H9 (cell line): ENCODE measurements around the gene ARID3A. TPM values are rescaled to one million over a fixed set of nuclear protein-coding genes. Genes with fewer than 3 reads are reported as not detected.
A peak's percentile ranks its signal among the peaks of the same experiment; 100 is the strongest.

Source experiments
- DNase-seq: peaks from one replicate; pipeline ENCODE4 v3.0.0-alpha.2; 2017
- H2AFZ ChIP-seq: one replicate; pipeline ENCODE4 v1.6.1; 2013; ENCODE audit warnings: mild to moderate bottlenecking, low read length, control low read depth, moderate library complexity
- H2AK5ac ChIP-seq: 2 replicates; pipeline ENCODE4 v1.6.1; 2013; ENCODE audit warnings: low read length, control low read depth, mixed read lengths; ENCODE audit not compliant: insufficient read length
- H2BK120ac ChIP-seq: one replicate; pipeline ENCODE4 v1.6.1; 2013; ENCODE audit warnings: low read depth, mild to moderate bottlenecking, low read length, control low read depth, inconsistent platforms; ENCODE audit not compliant: poor library complexity, severe bottlenecking
- H2BK12ac ChIP-seq: 2 replicates; pipeline ENCODE4 v1.6.1; 2013; ENCODE audit warnings: low read length, control low read depth, mixed read lengths, low read depth; ENCODE audit not compliant: insufficient read length
- H2BK15ac ChIP-seq: 2 replicates; pipeline ENCODE4 v1.6.1; 2013; ENCODE audit warnings: low read depth, low read length, control low read depth
- H2BK20ac ChIP-seq: one replicate; pipeline ENCODE4 v1.6.1; 2013; ENCODE audit warnings: low read depth, mild to moderate bottlenecking, low read length, control low read depth, inconsistent platforms; ENCODE audit not compliant: poor library complexity, severe bottlenecking
- H2BK5ac ChIP-seq: 2 replicates; pipeline ENCODE4 v1.6.1; 2013; ENCODE audit warnings: low read length, control low read depth, mixed read lengths; ENCODE audit not compliant: insufficient read length
- H3K14ac ChIP-seq: 2 replicates; pipeline ENCODE4 v1.6.1; 2013; ENCODE audit warnings: low read length, control low read depth; ENCODE audit not compliant: insufficient read depth
- H3K18ac ChIP-seq: 2 replicates; pipeline ENCODE4 v1.6.1; 2013; ENCODE audit warnings: low read depth, mild to moderate bottlenecking, mixed read lengths, low read length, control low read depth; ENCODE audit not compliant: insufficient read length
- H3K23ac ChIP-seq: 2 replicates; pipeline ENCODE4 v1.6.1; 2013; ENCODE audit warnings: low read length, control low read depth, mixed read lengths, low read depth; ENCODE audit not compliant: insufficient read length
- H3K23me2 ChIP-seq: 2 replicates; pipeline ENCODE4 v1.6.1; 2013; ENCODE audit warnings: low read depth, mild to moderate bottlenecking, mixed read lengths, low read length, control low read depth; ENCODE audit not compliant: insufficient read length, poor library complexity, severe bottlenecking
- H3K27ac ChIP-seq: 2 replicates; pipeline ENCODE4 v1.5.1; 2013; ENCODE audit warnings: low read length, control low read depth, mixed read lengths, low read depth; ENCODE audit not compliant: insufficient read length
- H3K27me3 ChIP-seq: 2 replicates; pipeline ENCODE4 v1.6.1; 2013; ENCODE audit warnings: low read length, control low read depth, inconsistent platforms; ENCODE audit not compliant: insufficient read depth
- H3K4ac ChIP-seq: 2 replicates; pipeline ENCODE4 v1.6.1; 2013; ENCODE audit warnings: low read depth, mild to moderate bottlenecking, control low read depth, inconsistent platforms, low read length, moderate library complexity
- H3K4me1 ChIP-seq: 2 replicates; pipeline ENCODE4 v1.6.1; 2013; ENCODE audit warnings: low read length, control low read depth, inconsistent platforms; ENCODE audit not compliant: insufficient read depth
- H3K4me2 ChIP-seq: 2 replicates; pipeline ENCODE4 v1.6.1; 2013; ENCODE audit warnings: low read length, control low read depth, mixed read lengths; ENCODE audit not compliant: insufficient read length, insufficient read depth
- H3K56ac ChIP-seq: 2 replicates; pipeline ENCODE4 v1.6.1; 2013; ENCODE audit warnings: low read depth, mild to moderate bottlenecking, mixed read lengths, low read length, control low read depth; ENCODE audit not compliant: insufficient read length
- H3K79me1 ChIP-seq: 2 replicates; pipeline ENCODE4 v1.6.1; 2013; ENCODE audit warnings: low read depth, mild to moderate bottlenecking, moderate library complexity, low read length, control low read depth, inconsistent platforms; ENCODE audit not compliant: insufficient read depth, poor library complexity, severe bottlenecking
- H3K79me2 ChIP-seq: 2 replicates; pipeline ENCODE4 v1.6.1; 2013; ENCODE audit warnings: low read length, control low read depth, inconsistent platforms; ENCODE audit not compliant: insufficient read depth
- H3K9ac ChIP-seq: 2 replicates; pipeline ENCODE4 v1.6.1; 2013; ENCODE audit warnings: low read length, control low read depth, mixed read lengths; ENCODE audit not compliant: insufficient read length; ENCODE audit errors: extremely low read depth
- H3K9me3 ChIP-seq: one replicate; pipeline ENCODE4 v1.6.1; 2013; ENCODE audit warnings: low read depth, low read length, inconsistent platforms; ENCODE audit not compliant: control insufficient read depth
- H3T11ph ChIP-seq: one replicate; pipeline ENCODE4 v1.6.1; 2013; ENCODE audit warnings: mild to moderate bottlenecking, low read length, control low read depth, inconsistent platforms
- H4K20me1 ChIP-seq: one replicate; pipeline ENCODE4 v1.6.1; 2013; ENCODE audit not compliant: control insufficient read depth, insufficient read length, insufficient read depth
- H4K5ac ChIP-seq: 2 replicates; pipeline ENCODE4 v1.6.1; 2013; ENCODE audit warnings: low read depth, mild to moderate bottlenecking, mixed read lengths, low read length, control low read depth; ENCODE audit not compliant: insufficient read length
- H4K8ac ChIP-seq: replicated peaks from 2 replicates; pipeline ENCODE4 v1.6.1; 2013; ENCODE audit warnings: low read length, control low read depth, mixed read lengths, low read depth; ENCODE audit not compliant: insufficient read length
- H4K91ac ChIP-seq: 2 replicates; pipeline ENCODE4 v1.6.1; 2013; ENCODE audit warnings: low read depth, mild to moderate bottlenecking, moderate library complexity, mixed read lengths, low read length, control low read depth; ENCODE audit not compliant: insufficient read length
- H3K27ac Mint-ChIP-seq, 3 experiments: 2 replicates in 2 of 3; 3 replicates in 1 of 3; pipeline ENCODE4 v1.8.0; 2020 to 2021; ENCODE audit warnings: mixed read lengths in 3 of 3, mild to moderate bottlenecking in 1 of 3, moderate library complexity in 1 of 3
- H3K27me3 Mint-ChIP-seq: 2 replicates; pipeline ENCODE4 v1.8.0; 2021; ENCODE audit warnings: low read depth, mild to moderate bottlenecking, moderate library complexity, mixed read lengths
- H3K36me3 Mint-ChIP-seq, 3 experiments: 2 replicates in 2 of 3; 3 replicates in 1 of 3; pipeline ENCODE4 v1.8.0; 2020 to 2021; ENCODE audit warnings: low read depth in 3 of 3, mixed read lengths in 3 of 3; ENCODE audit not compliant: insufficient read depth in 1 of 3
- H3K4me1 Mint-ChIP-seq, 2 experiments: 2 replicates each; pipeline ENCODE4 v1.8.0; 2020; ENCODE audit warnings: mixed read lengths in 2 of 2
- H3K4me3 Mint-ChIP-seq, 2 experiments: 2 replicates in 1 of 2; 3 replicates in 1 of 2; pipeline ENCODE4 v1.8.0; 2020 to 2021; ENCODE audit warnings: mild to moderate bottlenecking in 2 of 2, mixed read lengths in 2 of 2, moderate library complexity in 1 of 2
- H3K9me3 Mint-ChIP-seq, 2 experiments: 2 replicates in 1 of 2; 3 replicates in 1 of 2; pipeline ENCODE4 v1.8.0; 2020; ENCODE audit warnings: mild to moderate bottlenecking in 2 of 2, mixed read lengths in 2 of 2, moderate library complexity in 1 of 2
- WGBS: extraction: QIAGEN DNeasy Blood & Tissue Kit; methylation state at CpG from one replicate; pipeline ENCODE4 v1.1.7; 2013; ENCODE audit warnings: missing lambda C conversion rate, low lambda C conversion rate, mixed read lengths; ENCODE audit not compliant: insufficient read length; ENCODE audit errors: extremely low coverage; 5-methylcytosine and 5-hydroxymethylcytosine counted together
- total RNA-seq: library from RNA; stranded (reverse); gene quantifications from 2 replicates; pipeline ENCODE4 v1.2.1, GENCODE V29; 2021
- TF ChIP-seq, protein P1 (sequence below): fragments of 200-600 bp; sonication (generic); conservative IDR thresholded peaks from 3 replicates; pipeline ENCODE4 v1.8.0; 2021; ENCODE audit warnings: antibody characterized with exemption, mild to moderate bottlenecking

Gene ARID3A
- total RNA-seq, 1 experiment from 2014 or later: 98.3 TPM

DNA sequence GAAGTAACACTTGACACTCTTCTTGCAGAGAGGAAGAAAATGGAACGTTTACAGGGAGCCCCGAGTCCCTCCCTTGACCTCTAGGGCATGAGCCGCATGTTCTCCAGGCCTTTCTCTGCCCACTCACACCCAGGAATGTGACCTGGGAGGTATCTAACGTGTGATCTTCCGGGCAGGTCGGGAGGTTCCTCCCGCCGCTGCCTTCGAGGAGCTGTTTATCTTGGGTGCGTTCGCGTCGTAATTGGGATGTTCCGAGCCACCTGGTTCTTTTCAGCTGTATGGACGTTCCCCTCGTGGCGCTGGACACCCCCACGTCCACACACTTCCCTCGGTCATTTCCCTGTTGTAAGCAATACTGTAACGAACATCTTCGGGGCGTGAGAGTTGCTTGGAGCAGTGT, 13.6 kb downstream of the ARID3A start:
- no peaks in the 10 kb centered on the region for H3K4me1 ChIP-seq
- H3K4me1 Mint-ChIP-seq: 0 out of 4 replicates have a peak, but pooled peaks cover 0 to 3% of the 10 kb centered on the region in 2 experiments
- no peaks in the 10 kb centered on the region for H3K9me3 Mint-ChIP-seq
- H3K9me3 ChIP-seq: no peaks in the 10 kb centered on the region
- H2BK120ac ChIP-seq: no peak overlapping the region
- H3K23ac ChIP-seq: no peak overlapping the region
- H3K14ac ChIP-seq: no peak overlapping the region
- no peak overlapping the region for H3K4ac ChIP-seq
- no peaks in the 10 kb centered on the region for H3K79me1 ChIP-seq
- no peak overlapping the region for H3T11ph ChIP-seq
- H4K8ac ChIP-seq: no peak overlapping the region
- H3K27ac ChIP-seq: no peak overlapping the region
- no peak overlapping the region for H2AK5ac ChIP-seq
- no peak overlapping the region for H2AFZ ChIP-seq
- no peak overlapping the region for H2BK5ac ChIP-seq
- no peak overlapping the region for H2BK12ac ChIP-seq
- DNase-seq: no peak
- H2BK20ac ChIP-seq: no peak overlapping the region
- H3K27me3 Mint-ChIP-seq: no peaks in the 10 kb centered on the region; the same call in 1 of the 2 replicates
- no peak overlapping the region for H3K4me3 Mint-ChIP-seq
- H3K27me3 ChIP-seq: no peaks in the 10 kb centered on the region
- no peaks in the 10 kb centered on the region for H3K23me2 ChIP-seq
- no peak overlapping the region for H4K5ac ChIP-seq
- no peak overlapping the region for H3K56ac ChIP-seq
- H4K91ac ChIP-seq: no peak overlapping the region
- WGBS: no CpG with 5 or more reads among the region's 22 CpGs
- TF ChIP-seq, protein P1, sequence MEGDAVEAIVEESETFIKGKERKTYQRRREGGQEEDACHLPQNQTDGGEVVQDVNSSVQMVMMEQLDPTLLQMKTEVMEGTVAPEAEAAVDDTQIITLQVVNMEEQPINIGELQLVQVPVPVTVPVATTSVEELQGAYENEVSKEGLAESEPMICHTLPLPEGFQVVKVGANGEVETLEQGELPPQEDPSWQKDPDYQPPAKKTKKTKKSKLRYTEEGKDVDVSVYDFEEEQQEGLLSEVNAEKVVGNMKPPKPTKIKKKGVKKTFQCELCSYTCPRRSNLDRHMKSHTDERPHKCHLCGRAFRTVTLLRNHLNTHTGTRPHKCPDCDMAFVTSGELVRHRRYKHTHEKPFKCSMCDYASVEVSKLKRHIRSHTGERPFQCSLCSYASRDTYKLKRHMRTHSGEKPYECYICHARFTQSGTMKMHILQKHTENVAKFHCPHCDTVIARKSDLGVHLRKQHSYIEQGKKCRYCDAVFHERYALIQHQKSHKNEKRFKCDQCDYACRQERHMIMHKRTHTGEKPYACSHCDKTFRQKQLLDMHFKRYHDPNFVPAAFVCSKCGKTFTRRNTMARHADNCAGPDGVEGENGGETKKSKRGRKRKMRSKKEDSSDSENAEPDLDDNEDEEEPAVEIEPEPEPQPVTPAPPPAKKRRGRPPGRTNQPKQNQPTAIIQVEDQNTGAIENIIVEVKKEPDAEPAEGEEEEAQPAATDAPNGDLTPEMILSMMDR: no peak
- no peak overlapping the region for H3K9ac ChIP-seq
- H2BK15ac ChIP-seq: no peak overlapping the region
- H3K18ac ChIP-seq: no peak overlapping the region
- H3K79me2 ChIP-seq: peaks cover 10% of the 10 kb centered on the region; the same call in 1 of the 2 replicates
- peaks cover 19 to 52% (median 50%) of the 10 kb centered on the region in 3 experiments; a peak in 6 of 7 replicates for H3K36me3 Mint-ChIP-seq
- peak overlapping the region in 2 of 3 experiments; percentile 84 to 89; a peak in 4 of 7 replicates for H3K27ac Mint-ChIP-seq
- peaks cover 3% of the 10 kb centered on the region for H4K20me1 ChIP-seq
- no peak overlapping the region for H3K4me2 ChIP-seq
